GM21447 (cell line): Measurements from ENCODE around the gene FNBP1L.

ENCODE experiments used
- ATAC-seq: cut with Tn5 transposase; IDR thresholded peaks from one replicate; pipeline ENCODE4 v1.9.1; 2021; ENCODE audit not compliant: unreplicated experiment

Gene FNBP1L

GRCh38 chr1:93567255-93567918, 119.5 kb downstream of the FNBP1L start:
- ATAC-seq: no peak

DNA sequence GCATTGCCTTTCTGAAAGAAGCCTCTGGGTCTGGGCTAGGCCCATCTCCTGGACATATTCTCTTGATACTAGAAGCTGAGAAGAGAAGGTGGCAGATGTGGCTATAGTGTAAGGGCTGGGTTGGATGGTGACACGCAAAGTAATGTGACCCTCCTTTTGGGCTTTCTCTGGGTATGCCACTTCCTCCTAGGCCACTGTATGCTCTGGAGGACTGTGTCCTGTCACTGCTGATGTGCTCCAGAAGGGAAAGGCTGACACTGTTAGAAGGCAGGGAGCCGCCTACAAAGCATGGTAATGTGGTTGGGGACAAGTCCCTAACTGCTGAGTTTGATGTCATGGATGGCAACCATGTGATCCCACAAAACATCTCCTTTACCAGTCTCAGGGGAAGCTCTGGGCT, 121.6 kb downstream of the FNBP1L start:
- ATAC-seq: no peak

- ATAC-seq: no peak
These were observed 123.8 kb downstream of the FNBP1L start for GRCh38 chr1:93571623-93572310.

- no peak for ATAC-seq
These were observed 126.1 kb downstream of the FNBP1L start for GRCh38 chr1:93573940-93574469.

DNA sequence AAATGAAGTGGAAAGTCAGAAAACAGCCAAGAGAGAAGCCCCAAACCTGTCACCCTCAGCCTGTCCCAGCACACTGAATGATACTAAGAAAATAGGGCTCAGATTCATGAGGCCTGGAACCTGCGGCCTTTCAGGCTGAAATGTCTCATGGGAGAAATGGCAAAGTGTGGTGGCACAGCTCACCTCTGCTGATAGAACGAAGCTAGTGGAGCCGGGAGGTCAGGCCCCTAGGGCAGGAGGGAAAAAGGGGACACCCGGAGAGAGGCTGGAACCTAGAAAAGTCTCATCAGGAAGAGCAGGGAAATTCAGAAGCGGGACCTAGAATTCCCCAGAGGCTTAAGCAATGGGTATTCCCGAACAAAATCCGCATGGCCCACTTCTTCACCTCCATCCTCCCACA, 126.6 kb downstream of the FNBP1L start:
- no peak for ATAC-seq

DNA sequence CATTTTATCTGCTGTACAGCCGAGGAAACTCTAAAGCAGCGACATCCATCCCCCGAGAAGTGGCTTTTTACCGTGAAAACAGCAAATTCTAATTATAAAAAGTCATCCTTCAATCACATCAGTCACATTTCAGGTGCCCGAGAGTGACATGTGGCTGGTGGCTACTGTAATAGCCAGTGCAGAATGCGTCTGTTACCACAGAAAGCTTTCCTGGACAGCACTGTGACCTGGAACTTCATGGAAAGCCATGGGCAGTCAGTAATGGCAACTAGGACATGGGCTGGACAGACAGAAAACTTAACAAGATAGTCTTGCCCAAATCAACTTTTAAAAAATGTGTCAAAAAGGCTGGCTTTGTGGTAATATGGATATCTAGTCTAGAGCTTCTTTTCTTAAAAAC, 127.1 kb downstream of the FNBP1L start:
- ATAC-seq: no peak

DNA sequence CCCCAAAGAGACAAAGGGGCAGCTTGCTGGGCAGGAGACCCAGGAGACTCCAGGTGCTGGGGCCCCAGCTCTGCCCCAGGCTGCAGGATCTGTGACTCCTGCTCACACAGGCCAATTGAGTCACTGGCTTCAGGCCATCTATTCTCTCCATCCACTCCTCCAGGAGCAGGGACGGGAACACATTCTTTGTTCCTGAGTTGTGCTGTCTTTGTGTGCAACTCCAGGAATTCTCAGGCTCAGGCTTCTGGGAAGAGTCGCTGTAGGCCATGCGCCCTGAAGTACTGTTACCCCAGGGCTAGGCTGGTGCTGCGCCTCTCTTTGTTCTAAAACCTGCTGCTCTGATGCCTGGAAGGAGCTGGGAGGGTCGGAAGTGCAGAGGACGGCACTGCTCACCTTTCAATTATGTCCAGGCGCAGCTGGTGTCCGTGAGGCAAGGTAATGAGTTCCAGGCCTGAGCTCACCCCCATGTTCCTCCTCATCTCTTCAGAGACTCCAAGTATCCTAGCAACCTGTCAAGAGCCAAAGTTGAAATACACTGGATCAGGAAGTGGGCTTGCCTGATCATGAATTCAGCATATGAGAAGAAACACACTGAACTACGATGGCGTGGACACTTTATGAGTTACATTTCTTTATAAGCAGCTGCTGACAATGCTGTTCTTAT, 127.8 kb downstream of the FNBP1L start:
- no peak for ATAC-seq

DNA sequence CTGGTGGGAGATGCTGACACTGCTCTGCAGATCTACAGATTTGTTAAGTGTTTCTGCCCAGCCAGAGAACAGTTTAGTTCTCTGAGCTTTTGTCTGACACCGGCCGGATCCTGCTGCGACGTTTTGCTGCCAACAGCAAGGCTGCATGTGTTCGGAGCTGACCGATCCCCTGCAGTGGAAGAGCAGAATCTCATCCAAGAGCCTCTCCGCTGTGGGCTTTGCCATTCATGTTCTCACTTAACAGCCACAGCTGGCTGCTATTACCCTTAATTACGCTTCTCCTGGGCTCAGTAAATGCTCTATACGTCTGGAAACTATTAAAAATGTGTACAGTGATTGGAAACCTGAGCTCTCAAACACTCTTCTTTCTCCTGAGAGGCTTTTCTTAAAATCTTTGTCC, 128.4 kb downstream of the FNBP1L start:
- no peak for ATAC-seq

- no peak for ATAC-seq
These were observed 128.8 kb downstream of the FNBP1L start for GRCh38 chr1:93576746-93577145.

DNA sequence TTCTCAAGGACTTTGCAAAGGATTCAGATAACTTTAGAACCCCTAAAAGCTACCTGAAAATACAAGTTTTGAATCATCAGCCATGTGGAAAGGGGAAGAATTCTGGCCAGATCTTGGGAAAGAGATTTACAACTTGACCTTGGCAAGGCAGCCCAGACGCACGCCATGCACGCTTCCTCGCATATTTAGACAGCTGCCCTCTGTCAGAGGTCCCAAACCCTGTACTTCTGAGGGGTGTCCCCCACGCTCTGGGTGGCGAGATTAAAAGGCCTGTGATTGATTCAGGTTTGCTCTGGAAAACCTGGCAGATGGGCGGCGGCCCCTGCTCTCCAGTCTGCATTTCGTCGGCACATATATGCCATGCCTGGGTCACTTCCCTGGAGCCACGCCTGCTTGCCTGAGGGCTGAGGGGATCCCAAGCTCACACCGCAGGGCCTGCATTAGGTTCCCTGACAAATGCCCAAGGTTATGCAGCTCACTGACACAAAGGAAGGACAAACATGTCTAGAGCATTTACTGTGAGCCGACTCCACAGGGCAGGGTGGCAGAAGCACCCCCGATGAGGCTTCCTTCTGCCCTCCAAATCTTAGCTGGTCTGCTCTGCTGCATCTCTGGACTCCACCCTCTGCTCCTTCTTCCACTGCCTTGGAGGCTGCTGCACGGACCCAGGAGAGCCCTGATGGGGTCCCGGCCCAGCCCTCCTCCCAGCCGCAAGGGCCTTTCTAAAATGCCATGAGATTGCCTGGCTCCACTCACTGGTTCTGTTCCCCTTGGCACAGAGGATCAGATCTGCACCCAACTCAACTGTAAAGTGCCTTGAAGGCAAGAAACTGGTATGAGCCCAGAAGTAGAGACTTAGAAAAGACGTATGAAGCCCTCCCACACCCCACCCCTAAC, 129.9 kb downstream of the FNBP1L start:
- ATAC-seq: no peak

DNA sequence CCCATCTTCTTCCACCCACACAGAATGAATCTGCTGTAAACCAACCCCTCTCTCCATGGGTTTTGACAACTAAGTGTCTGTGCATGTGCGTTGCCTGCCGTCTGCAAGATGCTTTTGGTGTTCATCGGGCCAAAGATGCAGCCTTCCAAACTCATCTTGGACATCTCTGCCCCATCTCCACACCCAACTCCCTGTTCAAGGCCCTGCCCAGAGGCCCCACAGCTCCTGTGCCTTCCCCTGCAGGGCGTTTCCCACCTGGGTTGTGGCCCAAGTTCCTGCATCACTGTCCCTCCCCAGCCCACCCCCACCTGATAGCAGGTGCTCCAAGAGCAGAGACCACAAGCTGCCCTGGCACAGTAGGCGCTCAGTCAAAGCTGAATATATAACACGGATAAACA, 130.5 kb downstream of the FNBP1L start:
- ATAC-seq: no peak

DNA sequence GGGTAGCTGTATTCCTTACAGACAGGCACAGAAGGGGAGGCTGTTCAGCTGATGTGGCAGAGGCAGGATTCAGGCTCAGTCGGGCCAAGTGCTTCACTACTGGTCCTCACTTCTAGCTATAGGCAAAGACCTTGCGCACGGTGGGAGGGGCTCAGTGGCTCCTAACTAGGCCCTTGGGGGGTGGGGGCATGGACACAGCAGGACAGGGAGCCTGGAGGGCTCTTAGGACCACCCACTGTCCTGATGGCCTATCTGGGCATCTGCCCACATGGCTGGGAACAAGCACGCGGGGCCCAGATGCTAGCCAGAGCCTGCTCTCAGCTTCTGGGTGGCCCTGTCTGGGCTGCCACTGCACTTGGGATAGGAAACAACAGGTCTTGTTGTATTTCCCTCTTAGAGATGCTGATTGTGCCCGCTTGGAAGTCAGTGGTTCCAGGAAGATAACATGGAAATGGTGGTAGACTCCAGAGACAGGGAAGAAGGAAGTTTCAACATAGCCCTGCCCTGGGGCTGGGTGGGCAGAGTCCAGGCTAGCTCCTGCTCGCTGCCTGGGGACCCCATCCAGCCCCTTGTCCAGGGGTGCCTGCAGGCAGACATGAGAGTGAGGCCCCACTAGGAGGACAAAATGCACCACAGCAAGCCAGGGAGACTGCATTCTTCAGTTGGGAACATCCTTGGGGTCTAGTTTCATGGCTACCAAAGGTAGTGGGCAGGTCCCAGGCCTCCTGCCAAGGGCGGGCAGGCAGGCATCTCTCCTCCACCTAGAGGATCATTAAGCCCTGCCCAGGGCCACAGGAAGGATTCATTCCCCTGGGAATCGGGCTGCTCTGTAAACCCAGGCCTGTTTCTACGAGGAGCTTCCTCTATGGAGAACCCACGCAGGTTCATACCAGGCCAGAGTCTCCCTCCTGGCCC, 131.2 kb downstream of the FNBP1L start:
- ATAC-seq: no peak

DNA sequence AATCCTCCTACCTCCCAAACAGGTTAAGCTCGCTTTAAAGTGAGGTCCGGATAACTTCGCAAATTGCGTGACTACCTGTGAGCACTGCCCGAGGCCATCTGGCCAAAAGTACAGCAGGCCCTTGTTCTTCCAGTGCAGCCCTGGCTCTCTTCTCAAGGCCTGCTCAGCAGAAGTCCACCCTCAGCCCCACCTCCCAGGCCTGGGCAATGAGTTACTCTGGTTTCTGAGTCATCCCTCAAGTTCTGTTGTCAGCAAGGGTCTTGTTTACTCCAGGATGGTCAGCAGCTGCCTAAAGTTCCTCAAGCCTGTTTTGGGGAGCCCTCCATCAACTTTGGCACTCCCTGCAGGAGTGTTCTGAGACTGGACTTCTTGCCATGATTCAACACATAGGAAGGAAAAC, 132.0 kb downstream of the FNBP1L start:
- ATAC-seq: no peak

GRCh38 chr1:93581917-93582850, 134.3 kb downstream of the FNBP1L start:
- no peak for ATAC-seq

- ATAC-seq: no peak
These were observed 136.5 kb downstream of the FNBP1L start for GRCh38 chr1:93584261-93585003.

DNA sequence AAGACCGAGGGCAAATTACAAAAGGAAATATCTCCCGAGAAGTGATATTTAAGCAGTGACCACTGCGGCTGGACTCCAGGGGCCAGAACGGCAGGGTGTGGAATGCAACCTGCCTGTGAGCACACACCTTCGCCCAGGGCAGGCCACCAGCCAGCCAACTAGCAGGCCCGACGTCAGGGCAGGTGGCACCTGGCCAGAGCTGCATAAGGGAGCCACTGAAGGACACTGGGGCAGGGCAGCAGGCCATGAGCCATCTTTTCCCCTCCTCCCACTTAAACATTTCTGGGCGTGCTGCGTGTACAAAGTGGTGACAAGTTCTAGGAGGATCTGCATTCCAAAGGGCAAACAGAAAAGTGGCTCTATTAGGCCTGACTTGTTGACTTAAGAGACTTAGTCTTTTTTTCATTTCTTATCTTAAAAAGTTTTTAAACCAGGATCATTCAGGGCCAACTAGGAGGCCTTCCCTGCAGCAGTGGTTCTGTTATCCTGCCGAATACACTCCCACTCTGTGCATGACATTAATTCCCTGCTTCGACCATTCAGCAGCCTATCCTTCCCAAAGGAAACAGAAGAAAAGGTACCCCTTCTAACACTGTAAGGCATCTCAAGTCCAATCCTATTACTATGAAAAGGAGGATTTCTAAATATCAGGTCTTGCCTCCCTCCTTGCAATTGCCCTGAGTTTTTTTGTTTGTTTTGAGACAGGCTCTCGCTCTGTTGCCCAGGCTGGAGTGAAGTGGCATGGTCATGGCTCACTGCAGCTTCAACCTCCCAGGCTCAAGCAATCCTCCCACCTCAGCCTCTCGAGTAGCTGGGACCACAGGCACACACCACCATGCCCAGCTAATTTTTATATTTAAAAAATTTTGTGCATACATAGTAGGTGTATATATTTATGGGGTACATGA, 137.4 kb downstream of the FNBP1L start:
- no peak for ATAC-seq

GRCh38 chr1:93587354-93587753, 139.4 kb downstream of the FNBP1L start:
- ATAC-seq: no peak
